Measurements from ENCODE around the gene FAM98C. TPM values are rescaled to one million over a fixed set of nuclear protein-coding genes. Genes with fewer than 3 reads are reported as not detected.

Gene FAM98C
- total RNA-seq, 4 donors from 2014 or later, result 24.9 to 69.0 (median 50.3) TPM

- Histone ChIP-seq H3K9me3 (no peaks in the 10 kb centered on the region), H3K36me3 (peaks cover 0 to 6% (median 0%) of the 10 kb centered on the region in 3 donors), H3K4me1 (peaks cover 0 to 40% (median 16%) of the 10 kb centered on the region in 4 donors), H3K4me3 (no peak overlapping the region), H3K27ac (no peak overlapping the region), H3K27me3 (peaks cover 0 to 27% of the 10 kb centered on the region in 2 donors)
- TF ChIP-seq EP300 (IDR thresholded peaks at IDR 0.05) (no peak), POLR2A (IDR thresholded peaks at IDR 0.05) (no peak), CTCF (IDR thresholded peaks at IDR 0.05) (no peak)
- 58 to 70% methylated on average over 8 of the region's 8 CpGs for WGBS, 2 donors
- no peak for DNase-seq (ENCODE audit: low spot score in 2 of 2)
Measured at GRCh38 chr19:38391911-38392464, 10.9 kb upstream of the FAM98C start.

- Histone ChIP-seq H3K9me3 (no peaks in the 10 kb centered on the region), H3K4me1 (peaks cover 0 to 32% (median 10%) of the 10 kb centered on the region in 4 donors), H3K27ac (no peak overlapping the region), H3K36me3 (peaks cover 0 to 6% (median 0%) of the 10 kb centered on the region in 3 donors), H3K27me3 (peaks cover 0 to 34% of the 10 kb centered on the region in 2 donors), H3K4me3 (no peak overlapping the region)
- DNase-seq (ENCODE audit: low spot score in 2 of 2), result no peak
- TF ChIP-seq POLR2A (IDR thresholded peaks at IDR 0.05), result no peak
- no peak for TF ChIP-seq EP300 (IDR thresholded peaks at IDR 0.05)
- TF ChIP-seq CTCF (IDR thresholded peaks at IDR 0.05), result no peak
- 61 to 70% methylated on average over 6 of the region's 6 CpGs for WGBS, 2 donors
Measured at GRCh38 chr19:38392707-38393308, 10.1 kb upstream of the FAM98C start.

GRCh38 chr19:38394488-38394887 lies 8.4 kb upstream of the FAM98C start:
- Histone ChIP-seq H3K36me3 (peaks cover 0 to 6% (median 0%) of the 10 kb centered on the region in 3 donors), H3K4me1 (peaks cover 0 to 15% (median 0%) of the 10 kb centered on the region in 4 donors), H3K27me3 (peaks cover 0 to 49% of the 10 kb centered on the region in 2 donors), H3K4me3 (no peak overlapping the region), H3K9me3 (no peaks in the 10 kb centered on the region), H3K27ac (no peak overlapping the region)
- no peak for DNase-seq (ENCODE audit: low spot score in 2 of 2)
- no peak for TF ChIP-seq CTCF (IDR thresholded peaks at IDR 0.05)
- TF ChIP-seq EP300 (IDR thresholded peaks at IDR 0.05), result no peak
- TF ChIP-seq POLR2A (IDR thresholded peaks at IDR 0.05), result no peak
- WGBS, 2 donors, result 5 to 8% methylated on average over 19 to 24 of the region's 30 CpGs

- Histone ChIP-seq H3K9me3 (no peaks in the 10 kb centered on the region), H3K4me1 (peaks cover 0 to 8% (median 0%) of the 10 kb centered on the region in 4 donors), H3K4me3 (peak overlapping the region in 2 of 4 donors; percentile 4 to 27), H3K27me3 (peaks cover 0 to 60% of the 10 kb centered on the region in 2 donors), H3K36me3 (peaks cover 0 to 6% (median 0%) of the 10 kb centered on the region in 3 donors), H3K27ac (no peak overlapping the region)
- no peak for TF ChIP-seq CTCF (IDR thresholded peaks at IDR 0.05)
- TF ChIP-seq EP300 (IDR thresholded peaks at IDR 0.05), result no peak
- TF ChIP-seq POLR2A (IDR thresholded peaks at IDR 0.05), result no peak
- WGBS, 2 donors, result 9 to 13% methylated on average over 20 to 31 of the region's 86 CpGs
- no peak for DNase-seq (ENCODE audit: low spot score in 2 of 2)
Measured at GRCh38 chr19:38395381-38396114, 7.3 kb upstream of the FAM98C start.

GRCh38 chr19:38399081-38399480 lies 3.8 kb upstream of the FAM98C start:
- peaks cover 0 to 6% (median 0%) of the 10 kb centered on the region in 3 donors for H3K36me3 ChIP-seq
- no peaks in the 10 kb centered on the region for H3K9me3 ChIP-seq
- H3K4me1 ChIP-seq, result peaks cover 0 to 19% (median 3%) of the 10 kb centered on the region in 4 donors
- TF ChIP-seq EP300 (IDR thresholded peaks at IDR 0.05) (no peak), CTCF (IDR thresholded peaks at IDR 0.05) (no peak), POLR2A (IDR thresholded peaks at IDR 0.05) (no peak)
- no peak overlapping the region for H3K4me3 ChIP-seq
- no peak for DNase-seq (ENCODE audit: low spot score in 2 of 2)
- 38 to 47% methylated on average over 9 of the region's 9 CpGs for WGBS, 2 donors
- no peak overlapping the region for H3K27ac ChIP-seq
- H3K27me3 ChIP-seq, result peaks cover 0 to 77% of the 10 kb centered on the region in 2 donors
